GM21515 (cell line): ENCODE measurements around the gene SALL2.
"Not testable (repeated sequence)": the region's sequence is repeated elsewhere in the genome, so short reads cannot be mapped to it uniquely, and the experiment has no call there.

Experiments used
- ATAC-seq: cut with Tn5 transposase; IDR thresholded peaks from one replicate; pipeline ENCODE4 v1.9.1; 2021; ENCODE audit not compliant: unreplicated experiment

SALL2 gene

GRCh38 chr14:21525962-21526671 is at the start of gene SALL2:
Gene SALL2 (minus strand): TSS chr14:21526346. CDS start chr14:21526127, 219 bp downstream.
- no peak for ATAC-seq

GRCh38 chr14:21575661-21576060 is 49.5 kb upstream of the SALL2 start:
- ATAC-seq: no peak

- ATAC-seq: no peak
Observed at GRCh38 chr14:21572604-21573003, 46.5 kb upstream of the SALL2 start.

GRCh38 chr14:21558703-21559170 is 32.6 kb upstream of the SALL2 start:
- ATAC-seq: no peak

DNA sequence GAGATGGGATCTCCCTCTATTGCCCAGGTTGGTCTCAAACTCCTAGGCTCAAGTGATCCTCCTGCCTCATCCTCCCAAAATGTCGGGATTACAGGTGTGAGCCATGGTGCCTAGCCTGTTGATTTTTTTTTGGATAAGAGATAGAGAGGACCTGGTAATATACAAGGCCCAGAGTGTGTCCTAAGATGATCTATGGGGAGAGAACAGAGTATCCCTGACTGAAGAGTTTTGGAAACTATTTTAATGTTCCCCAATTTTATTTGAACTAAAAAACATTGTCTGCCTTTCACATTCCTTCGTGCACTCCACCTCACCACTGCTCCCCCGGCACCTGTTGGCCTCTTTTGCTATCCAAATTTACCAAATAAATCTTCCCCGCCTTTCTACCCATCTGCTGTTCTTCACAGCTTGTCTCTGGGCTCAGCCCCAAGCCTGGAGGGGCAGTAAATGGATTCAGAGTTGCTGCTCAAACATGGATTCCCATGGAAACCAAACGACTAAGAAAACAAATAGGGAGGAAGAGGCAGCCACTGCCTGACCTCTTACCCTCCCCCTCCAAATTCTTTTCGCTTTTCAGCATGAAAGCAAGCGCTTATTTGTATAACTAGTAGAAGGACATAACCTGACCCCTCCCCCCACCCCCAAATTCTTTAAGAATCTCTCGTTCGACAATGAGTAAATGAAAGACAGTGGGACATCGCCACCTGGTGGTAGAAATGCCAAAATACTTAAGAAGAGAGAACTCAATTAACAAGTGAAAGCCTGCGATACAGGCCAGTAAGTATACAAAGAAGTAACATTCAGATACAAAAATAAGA is 31.1 kb upstream of the SALL2 start:
- ATAC-seq: no peak

DNA sequence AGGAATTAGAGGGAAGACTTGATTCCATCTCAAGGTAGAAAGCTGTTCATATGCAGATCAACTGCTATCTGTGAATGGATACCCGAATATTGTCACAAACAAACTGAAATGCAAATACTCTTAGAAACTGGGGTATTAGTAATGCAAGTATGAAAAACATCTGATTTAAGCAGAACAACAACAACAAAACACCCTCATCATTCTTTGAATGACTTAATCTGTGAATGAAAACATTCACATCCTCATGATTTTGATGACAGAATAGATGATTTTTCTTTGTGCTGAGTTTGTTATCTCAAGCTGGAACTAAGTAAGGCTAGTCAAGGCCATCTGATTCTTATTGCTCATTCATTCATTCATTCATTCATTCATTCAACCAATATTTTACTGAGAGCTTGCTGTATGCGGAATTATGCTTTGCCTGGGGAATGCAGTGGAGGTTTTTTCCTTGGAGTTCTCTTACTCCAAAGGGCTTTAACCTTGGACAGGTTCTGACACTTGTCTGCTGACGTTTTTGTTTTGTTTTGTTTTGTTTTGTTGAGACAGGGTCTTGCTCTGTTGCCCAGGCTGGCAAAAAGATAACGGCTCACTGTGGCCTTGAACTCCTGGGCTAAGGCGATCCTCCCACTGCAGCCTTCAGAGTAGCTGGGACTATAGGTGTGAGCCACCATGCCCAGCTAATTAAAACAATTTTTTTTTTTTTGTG is 30.4 kb upstream of the SALL2 start:
- no peak for ATAC-seq

GRCh38 chr14:21553266-21553665 is 27.1 kb upstream of the SALL2 start:
- no peak for ATAC-seq

DNA sequence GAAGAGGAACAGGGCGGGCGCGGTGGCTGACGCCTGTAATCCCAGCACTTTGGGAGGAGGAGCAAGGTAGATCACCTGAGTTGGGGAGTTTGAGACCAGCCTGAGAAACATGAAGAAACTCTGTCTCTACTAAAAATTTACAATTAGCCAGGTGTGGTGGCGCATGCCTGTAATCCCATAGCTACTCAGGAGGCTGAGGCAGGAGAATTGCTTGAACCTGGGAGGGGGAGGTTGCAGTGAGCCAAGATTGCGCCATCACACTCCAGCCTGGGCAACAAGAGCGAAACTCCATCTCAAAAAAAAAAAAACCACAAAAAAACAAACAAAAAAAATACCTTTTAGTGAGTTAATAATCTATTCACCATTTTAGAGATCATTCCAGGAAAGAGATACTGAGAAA is 18.4 kb upstream of the SALL2 start:
- not testable (repeated sequence) for ATAC-seq

GRCh38 chr14:21543963-21544362 is 17.8 kb upstream of the SALL2 start:
- no peak for ATAC-seq

- ATAC-seq: no peak
Observed at GRCh38 chr14:21543521-21543960, 17.4 kb upstream of the SALL2 start.

DNA sequence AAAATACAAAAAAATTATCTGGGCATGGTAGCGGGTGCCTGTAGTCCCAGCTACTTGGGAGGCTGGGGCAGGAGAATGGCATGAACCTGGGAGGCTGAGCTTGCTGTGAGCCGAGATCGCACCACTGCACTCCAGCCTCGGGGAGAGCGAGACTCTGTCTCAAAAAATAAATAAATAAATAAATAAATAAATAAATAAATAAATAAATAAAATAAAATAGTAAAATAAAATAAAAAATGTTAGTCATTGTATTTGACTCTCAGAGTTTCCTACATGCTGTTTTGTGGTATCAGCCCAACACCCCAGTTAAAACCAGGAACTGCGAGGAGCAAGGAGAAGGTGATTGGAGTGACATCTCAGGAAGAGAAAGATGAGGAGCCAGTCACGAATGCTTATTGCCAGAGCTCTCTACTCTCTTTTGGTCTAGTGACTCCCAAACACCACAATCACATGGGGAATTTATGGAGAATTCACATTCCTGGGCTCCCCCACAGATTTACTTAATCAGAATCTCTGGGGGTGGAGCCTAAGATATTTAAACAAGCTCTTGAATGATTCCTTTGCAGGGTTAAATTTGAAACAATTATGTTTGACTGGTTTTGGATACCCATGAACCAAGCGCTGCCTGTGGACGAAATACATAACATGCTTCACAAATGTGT is 15.4 kb upstream of the SALL2 start:
- no peak for ATAC-seq

- ATAC-seq: no peak
Observed at GRCh38 chr14:21539189-21539940, 13.2 kb upstream of the SALL2 start.

DNA sequence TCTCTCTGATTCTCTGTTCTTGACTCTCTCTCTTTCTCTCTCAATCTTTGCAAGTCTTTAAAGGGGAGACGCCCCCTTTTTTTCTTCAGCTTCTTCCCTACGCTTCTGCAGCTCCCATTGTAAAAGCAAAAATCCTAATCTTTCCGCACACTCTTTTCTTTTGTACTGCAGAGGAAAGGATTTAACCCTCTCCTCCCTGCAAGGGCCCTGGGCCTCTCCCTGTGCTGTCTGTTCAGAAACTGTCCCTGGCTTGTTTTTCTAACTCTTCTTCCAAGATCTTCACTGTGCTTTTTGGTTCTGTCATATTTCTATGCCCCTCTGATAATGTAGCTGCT is 10.9 kb upstream of the SALL2 start:
- no peak for ATAC-seq

DNA sequence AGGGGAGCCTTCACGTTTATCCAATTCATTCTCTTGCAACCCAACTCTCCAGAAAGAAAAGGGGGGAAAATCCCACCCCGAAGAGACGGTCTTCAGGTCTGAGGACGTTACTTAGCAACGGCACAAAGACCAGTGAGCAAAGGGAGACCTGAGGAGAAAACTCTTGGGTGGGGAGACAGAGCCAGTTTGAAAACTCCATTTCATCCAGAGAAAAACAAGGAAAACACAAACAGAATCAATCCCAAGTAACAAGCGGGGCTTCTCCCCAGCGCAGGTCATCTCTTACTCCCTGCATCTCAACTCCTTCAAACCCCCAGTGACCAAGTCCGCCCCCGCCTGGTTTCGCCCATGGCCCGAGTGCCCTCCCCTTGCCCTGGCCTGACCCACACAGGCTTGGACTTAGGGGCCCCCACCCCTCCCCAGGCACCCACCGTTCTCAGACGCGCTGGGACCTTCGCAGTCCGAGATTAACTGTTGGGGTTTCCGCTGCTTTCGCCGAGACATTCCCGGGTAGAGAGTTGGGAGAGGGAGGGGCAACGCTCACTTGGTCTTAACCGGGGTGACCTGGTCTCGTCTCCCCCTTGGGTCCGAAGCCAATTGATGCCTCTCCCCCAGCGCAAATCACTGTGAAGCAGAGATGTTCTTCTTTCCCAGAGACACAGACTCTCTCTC is 10.4 kb upstream of the SALL2 start:
- no peak for ATAC-seq

- ATAC-seq: no peak
Observed at GRCh38 chr14:21535545-21536417, 9.6 kb upstream of the SALL2 start.

DNA sequence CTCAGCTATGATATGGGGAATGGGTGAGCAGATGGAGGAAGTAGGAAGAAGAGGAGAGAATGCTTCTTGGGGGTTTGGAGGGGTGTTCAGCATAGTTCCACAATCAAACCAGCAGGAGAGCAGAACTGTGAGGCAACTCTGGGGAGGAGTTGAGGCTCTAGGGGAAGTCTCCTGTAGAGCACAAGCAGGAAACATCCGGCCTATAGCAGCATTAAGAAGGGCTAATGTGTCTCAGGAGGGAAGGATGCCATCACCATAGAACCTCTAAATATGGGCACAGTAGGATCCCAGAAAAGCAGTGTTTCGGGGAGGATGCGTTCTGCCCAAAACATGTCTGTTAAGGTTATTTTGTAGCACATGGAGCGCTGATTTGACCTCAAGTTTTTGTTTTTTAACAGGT is 8.4 kb upstream of the SALL2 start:
- no peak for ATAC-seq

DNA sequence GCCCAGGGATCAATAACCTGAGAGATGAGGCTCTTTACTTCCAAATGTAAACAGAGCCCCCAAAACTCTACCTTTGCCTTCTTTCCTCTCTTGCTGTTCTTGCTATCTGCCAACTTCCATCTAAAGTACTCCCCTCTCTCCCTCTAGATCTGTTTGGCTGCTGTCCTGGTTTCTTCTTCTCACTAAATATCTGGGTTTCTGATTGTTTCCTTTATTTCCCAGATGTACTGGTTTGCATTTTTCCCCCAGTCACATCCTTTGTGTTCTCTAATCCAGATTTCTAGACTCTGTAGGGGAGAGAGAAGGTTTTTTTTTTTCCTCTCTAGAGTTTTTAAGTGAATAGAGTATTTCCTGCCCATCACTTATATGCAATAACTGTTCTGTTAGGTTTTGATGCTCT is 7.1 kb upstream of the SALL2 start:
- ATAC-seq: no peak

DNA sequence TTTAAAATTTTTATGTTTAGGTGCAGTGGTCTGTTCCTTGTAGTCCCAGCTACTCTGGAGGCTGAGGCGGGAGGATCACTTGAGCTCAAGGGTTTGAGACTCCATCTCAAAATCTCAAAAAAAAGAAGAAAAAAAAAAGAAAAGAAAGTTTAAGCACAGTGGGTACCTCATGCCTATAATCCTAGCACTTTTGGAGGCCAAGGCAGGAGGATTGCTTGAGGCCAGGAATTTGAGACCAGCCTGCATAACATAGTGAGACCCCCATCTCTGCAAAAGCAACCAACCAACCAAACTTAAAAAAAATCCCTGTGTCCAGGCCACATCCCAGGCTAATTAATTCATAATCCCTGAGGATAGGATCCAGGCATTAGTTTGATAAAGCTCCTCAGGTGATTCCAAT is 3.4 kb upstream of the SALL2 start:
- no peak for ATAC-seq
